ENCODE measurements around the gene CLIP1.

GRCh38 chr12:122423258-122424165, 1.0 kb upstream of the CLIP1 start:
- TF ChIP-seq CTCF (conservative IDR thresholded peaks at IDR 0.05 in 1 of 2, IDR thresholded peaks at IDR 0.05 in 1 of 2; ENCODE audit: extremely low read depth in 1 of 2, insufficient read depth in 1 of 2, low read depth in 1 of 2, low read length in 2 of 2) (no peak), EZH2 (IDR thresholded peaks at IDR 0.05; ENCODE audit: borderline replicate concordance, low read length) (no peak)
